Measurements from ENCODE around the gene RNASE13.
"Not testable (repeated sequence)": the region's sequence is repeated elsewhere in the genome, so short reads cannot be mapped to it uniquely, and the experiment has no call there.

RNASE13 gene

GRCh38 chr14:21040941-21041340 lies 6.3 kb upstream of the RNASE13 start:
- not testable (repeated sequence) for DNase-seq

- DNase-seq: no peak
Measured at GRCh38 chr14:21040370-21040925, 5.8 kb upstream of the RNASE13 start.

GRCh38 chr14:21039585-21040369 lies 5.2 kb upstream of the RNASE13 start:
- peak; percentile 72 for DNase-seq

GRCh38 chr14:21038441-21039422 lies 4.1 kb upstream of the RNASE13 start:
- DNase-seq: peak; percentile 92

- DNase-seq: no peak
Measured at GRCh38 chr14:21037156-21037555, 2.5 kb upstream of the RNASE13 start.

GRCh38 chr14:21036751-21037150 lies 2.1 kb upstream of the RNASE13 start:
- DNase-seq: no peak

GRCh38 chr14:21033133-21033698 lies 1.4 kb downstream of the RNASE13 start:
- no peak for DNase-seq

GRCh38 chr14:21032326-21033132 lies 2.1 kb downstream of the RNASE13 start:
- no peak for DNase-seq

GRCh38 chr14:21030531-21030930 lies 4.1 kb downstream of the RNASE13 start:
- DNase-seq: no peak

- DNase-seq: no peak
Measured at GRCh38 chr14:21029917-21030316, 4.7 kb downstream of the RNASE13 start, which contains the start of gene TPPP2. Gene TPPP2 (plus strand): TSS chr14:21030217. CDS start chr14:21030582, 365 bp downstream.

- no peak for DNase-seq
Measured at GRCh38 chr14:21026988-21027315, 7.7 kb downstream of the RNASE13 start.

- DNase-seq: peak; percentile 60
Measured at GRCh38 chr14:21026274-21026987, 8.2 kb downstream of the RNASE13 start.

GRCh38 chr14:21025371-21026273 lies 9.0 kb downstream of the RNASE13 start:
- peak; percentile 73 for DNase-seq

GRCh38 chr14:21024585-21025370 lies 9.8 kb downstream of the RNASE13 start, which contains the start of gene NDRG2:
Gene NDRG2 (minus strand): TSS chr14:21025061. CDS start chr14:21023315, 1,746 bp downstream.
- DNase-seq: peak; percentile 87

- DNase-seq: no peak
Measured at GRCh38 chr14:21023817-21024584, 10.6 kb downstream of the RNASE13 start.

GRCh38 chr14:21023174-21023573 lies 11.4 kb downstream of the RNASE13 start:
- DNase-seq: no peak

GRCh38 chr14:21022686-21023085 lies 11.9 kb downstream of the RNASE13 start:
- DNase-seq: no peak

GRCh38 chr14:21020977-21021545 lies 13.5 kb downstream of the RNASE13 start:
- no peak for DNase-seq
